Parathyroid adenoma (tissue), 2 donors: Measurements from ENCODE around the gene NPEPL1.

Experiments
- H2AFZ ChIP-seq: fragments of 300-600 bp; sonication (generic); one replicate; pipeline ENCODE4 v1.7.0; 2017; ENCODE audit warnings: antibody characterized with exemption, mild to moderate bottlenecking
- H3K27ac ChIP-seq: fragments of 300-600 bp; sonication (generic); one replicate; pipeline ENCODE4 v1.7.0; 2017
- H3K27me3 ChIP-seq: fragments of 300-600 bp; sonication (generic); one replicate; pipeline ENCODE4 v1.7.0; 2017; ENCODE audit warnings: low read length; ENCODE audit not compliant: control insufficient read depth, insufficient read depth
- H3K36me3 ChIP-seq: fragments of 300-600 bp; sonication (generic); one replicate; pipeline ENCODE4 v1.7.0; 2017; ENCODE audit warnings: low read length; ENCODE audit not compliant: control insufficient read depth, insufficient read depth
- H3K4me1 ChIP-seq: fragments of 300-600 bp; sonication (generic); one replicate; pipeline ENCODE4 v1.7.0; 2017; ENCODE audit warnings: control low read depth
- H3K4me2 ChIP-seq: fragments of 300-600 bp; sonication (generic); one replicate; pipeline ENCODE4 v1.7.0; 2017; ENCODE audit warnings: low read length
- H3K4me3 ChIP-seq: fragments of 300-600 bp; sonication (generic); one replicate; pipeline ENCODE4 v1.7.0; 2017; ENCODE audit warnings: low read depth, low read length
- H3K79me2 ChIP-seq: fragments of 300-600 bp; sonication (generic); one replicate; pipeline ENCODE4 v1.7.0; 2017; ENCODE audit warnings: control low read depth
- H3K9ac ChIP-seq: fragments of 300-600 bp; sonication (generic); one replicate; pipeline ENCODE4 v1.7.0; 2017; ENCODE audit warnings: mild to moderate bottlenecking
- H3K9me3 ChIP-seq: fragments of 300-600 bp; sonication (generic); one replicate; pipeline ENCODE4 v1.7.0; 2017; ENCODE audit warnings: low read length; ENCODE audit not compliant: control insufficient read depth
- TF ChIP-seq, protein P1 (sequence below): fragments of 300-600 bp; sonication (generic); IDR thresholded peaks from one replicate; pipeline ENCODE4 v1.7.0; 2017; ENCODE audit warnings: antibody characterized with exemption, mild to moderate bottlenecking
- donor health status: primary hyperparathyroidism.

Gene NPEPL1

DNA sequence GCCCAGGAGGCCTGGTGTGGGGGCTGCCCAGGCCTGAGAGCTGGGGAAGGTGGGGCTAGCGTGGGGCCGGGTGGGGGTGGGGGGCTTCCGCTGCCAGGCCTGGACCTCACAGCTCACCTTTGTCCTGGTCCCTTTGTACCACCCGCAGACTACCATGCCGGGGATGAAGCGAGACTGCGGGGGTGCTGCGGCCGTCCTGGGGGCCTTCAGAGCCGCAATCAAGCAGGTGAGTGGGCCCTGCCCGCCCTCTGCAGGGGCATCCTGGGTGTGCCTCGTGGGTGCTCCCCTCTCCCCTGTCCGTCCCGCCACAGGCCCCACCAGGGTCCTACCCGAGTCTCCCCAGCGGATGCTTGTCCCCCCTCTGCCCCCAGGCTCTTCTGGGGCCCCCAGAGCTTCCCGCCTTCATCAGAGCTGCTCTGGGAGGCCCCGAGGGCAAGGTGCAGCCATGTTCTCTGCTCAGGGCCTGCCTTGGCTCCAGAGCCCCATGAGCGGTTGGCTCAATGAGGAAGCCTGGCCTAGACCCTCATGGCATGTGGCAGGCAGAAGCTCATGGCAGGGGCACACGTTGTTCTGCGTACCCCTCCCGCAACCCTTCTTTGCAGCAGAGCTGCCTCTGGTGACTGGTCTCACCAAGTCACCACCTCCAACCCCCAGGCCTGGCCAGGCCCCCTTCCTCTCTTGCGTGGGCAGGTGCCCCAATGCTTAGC lies 14.5 kb downstream of the NPEPL1 start:
- no peak overlapping the region for H3K4me2 ChIP-seq
- no peak overlapping the region for H2AFZ ChIP-seq
- TF ChIP-seq, protein P1, sequence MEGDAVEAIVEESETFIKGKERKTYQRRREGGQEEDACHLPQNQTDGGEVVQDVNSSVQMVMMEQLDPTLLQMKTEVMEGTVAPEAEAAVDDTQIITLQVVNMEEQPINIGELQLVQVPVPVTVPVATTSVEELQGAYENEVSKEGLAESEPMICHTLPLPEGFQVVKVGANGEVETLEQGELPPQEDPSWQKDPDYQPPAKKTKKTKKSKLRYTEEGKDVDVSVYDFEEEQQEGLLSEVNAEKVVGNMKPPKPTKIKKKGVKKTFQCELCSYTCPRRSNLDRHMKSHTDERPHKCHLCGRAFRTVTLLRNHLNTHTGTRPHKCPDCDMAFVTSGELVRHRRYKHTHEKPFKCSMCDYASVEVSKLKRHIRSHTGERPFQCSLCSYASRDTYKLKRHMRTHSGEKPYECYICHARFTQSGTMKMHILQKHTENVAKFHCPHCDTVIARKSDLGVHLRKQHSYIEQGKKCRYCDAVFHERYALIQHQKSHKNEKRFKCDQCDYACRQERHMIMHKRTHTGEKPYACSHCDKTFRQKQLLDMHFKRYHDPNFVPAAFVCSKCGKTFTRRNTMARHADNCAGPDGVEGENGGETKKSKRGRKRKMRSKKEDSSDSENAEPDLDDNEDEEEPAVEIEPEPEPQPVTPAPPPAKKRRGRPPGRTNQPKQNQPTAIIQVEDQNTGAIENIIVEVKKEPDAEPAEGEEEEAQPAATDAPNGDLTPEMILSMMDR: no peak
- no peak overlapping the region for H3K4me3 ChIP-seq
- H3K36me3 ChIP-seq: no peaks in the 10 kb centered on the region
- no peak overlapping the region for H3K27ac ChIP-seq
- no peaks in the 10 kb centered on the region for H3K4me1 ChIP-seq
- H3K9me3 ChIP-seq: no peaks in the 10 kb centered on the region
- H3K9ac ChIP-seq: no peak overlapping the region
- H3K79me2 ChIP-seq: no peaks in the 10 kb centered on the region
- H3K27me3 ChIP-seq: no peaks in the 10 kb centered on the region

DNA sequence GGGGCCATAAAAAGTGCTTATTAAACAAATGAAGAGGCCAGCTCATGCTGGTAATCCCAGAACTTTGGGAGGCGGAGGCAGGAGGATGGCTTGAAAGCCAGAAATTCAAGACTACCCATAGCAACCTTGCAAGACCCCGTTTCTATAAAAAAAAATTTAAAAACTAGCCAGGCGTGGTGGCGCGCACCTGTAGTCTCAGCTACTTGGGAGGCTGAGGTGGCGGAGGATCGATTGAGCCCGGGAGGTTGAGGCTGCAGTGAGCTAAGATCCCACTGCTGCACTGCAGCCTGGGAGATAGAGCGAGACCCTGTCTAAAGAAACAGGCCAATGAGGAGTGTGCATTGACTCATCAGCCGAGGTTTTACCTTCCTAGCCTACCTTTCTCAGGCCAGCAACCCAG lies 15.2 kb downstream of the NPEPL1 start:
- TF ChIP-seq, protein P1: no peak
- H3K27me3 ChIP-seq: no peaks in the 10 kb centered on the region
- H3K9ac ChIP-seq: no peak overlapping the region
- no peak overlapping the region for H3K4me2 ChIP-seq
- no peaks in the 10 kb centered on the region for H3K36me3 ChIP-seq
- H2AFZ ChIP-seq: no peak overlapping the region
- H3K4me3 ChIP-seq: no peak overlapping the region
- no peaks in the 10 kb centered on the region for H3K79me2 ChIP-seq
- H3K4me1 ChIP-seq: no peaks in the 10 kb centered on the region
- no peaks in the 10 kb centered on the region for H3K9me3 ChIP-seq
- H3K27ac ChIP-seq: no peak overlapping the region

DNA sequence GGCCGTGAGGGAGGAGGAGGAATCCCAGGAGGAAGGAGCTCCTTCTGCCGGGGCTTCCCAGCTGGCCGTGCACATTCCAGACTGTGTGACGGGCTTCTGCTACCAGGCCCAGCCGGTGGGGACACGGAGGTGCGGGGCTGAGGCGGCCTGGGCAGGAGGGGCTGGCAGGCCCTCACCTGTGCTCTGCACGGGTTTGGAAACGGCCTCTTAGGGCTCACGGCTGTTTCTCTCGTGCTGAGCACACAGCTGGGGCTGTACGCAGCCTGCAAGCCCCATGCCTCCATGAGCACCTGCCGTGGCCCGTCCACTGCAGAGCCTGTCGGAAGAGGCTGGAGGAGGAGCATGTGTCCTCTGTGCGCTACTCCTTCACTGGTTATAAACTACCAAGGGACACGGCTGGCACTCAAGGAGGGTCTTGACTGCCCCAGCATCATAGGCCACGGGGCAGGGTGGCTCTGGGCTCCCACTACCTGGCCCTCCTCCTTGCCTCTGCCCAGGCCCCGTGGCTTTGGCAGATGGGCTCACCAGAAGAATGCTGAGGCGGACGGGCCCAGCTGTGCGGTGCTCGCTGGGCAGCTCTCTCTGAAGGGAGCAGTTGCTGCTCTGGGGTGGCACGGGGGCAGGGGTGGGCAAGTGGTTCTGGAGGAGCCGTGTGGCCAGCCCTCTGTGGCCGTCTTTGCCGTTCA lies 15.8 kb downstream of the NPEPL1 start:
- no peak overlapping the region for H3K9ac ChIP-seq

DNA sequence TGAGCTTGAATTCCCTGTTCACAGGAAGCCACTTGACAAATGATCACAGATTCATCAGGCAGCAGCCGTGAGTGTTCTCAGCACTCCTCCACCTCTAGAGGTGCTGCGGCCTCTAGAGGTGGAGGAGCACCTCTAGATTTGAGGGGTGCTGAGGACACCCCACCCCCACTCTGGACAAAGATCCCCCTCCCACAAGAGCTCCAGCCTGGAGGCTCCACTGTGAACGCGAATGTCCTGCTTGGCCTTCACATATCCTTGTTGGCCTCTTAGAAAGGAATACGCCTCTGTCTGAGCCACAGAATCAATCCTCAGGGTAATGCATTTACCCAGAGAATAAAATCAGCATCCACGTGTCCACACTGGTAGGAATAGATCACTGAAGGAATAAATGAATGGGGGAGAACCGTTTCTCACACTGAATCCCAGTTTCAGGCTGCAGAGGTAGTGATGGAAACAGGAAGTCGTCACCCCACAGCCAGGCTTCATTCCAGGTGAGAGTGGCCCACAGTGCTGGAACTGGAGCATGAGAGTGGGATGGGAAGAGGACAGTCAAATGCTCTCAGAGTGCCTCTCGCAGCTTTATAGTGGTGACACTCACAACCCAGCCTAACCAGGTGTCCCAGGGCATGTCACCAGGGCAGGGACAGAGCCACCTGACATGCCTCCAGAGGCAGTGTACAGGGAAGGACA lies 16.6 kb downstream of the NPEPL1 start:
- no peak overlapping the region for H3K27ac ChIP-seq
- H3K36me3 ChIP-seq: no peaks in the 10 kb centered on the region
- no peak overlapping the region for H3K4me2 ChIP-seq
- no peak overlapping the region for H2AFZ ChIP-seq
- no peaks in the 10 kb centered on the region for H3K79me2 ChIP-seq
- H3K9me3 ChIP-seq: no peaks in the 10 kb centered on the region
- no peak overlapping the region for H3K4me3 ChIP-seq
- no peak overlapping the region for H3K9ac ChIP-seq
- H3K27me3 ChIP-seq: no peaks in the 10 kb centered on the region
- H3K4me1 ChIP-seq: no peaks in the 10 kb centered on the region
- TF ChIP-seq, protein P1: no peak

More for the DNA sequence above, 15.8 kb downstream of the NPEPL1 start:
- no peak overlapping the region for H3K4me3 ChIP-seq
- no peaks in the 10 kb centered on the region for H3K79me2 ChIP-seq
- H2AFZ ChIP-seq: no peak overlapping the region
- no peaks in the 10 kb centered on the region for H3K27me3 ChIP-seq
- no peaks in the 10 kb centered on the region for H3K4me1 ChIP-seq
- H3K36me3 ChIP-seq: no peaks in the 10 kb centered on the region
- no peaks in the 10 kb centered on the region for H3K9me3 ChIP-seq
- TF ChIP-seq, protein P1: no peak
- H3K27ac ChIP-seq: no peak overlapping the region
- H3K4me2 ChIP-seq: no peak overlapping the region
